SU-DHL-6 (cell line): Measurements from ENCODE around the gene PRIMPOL.

ENCODE experiments used
- H2AFZ ChIP-seq: fragments of 200-600 bp; sonication (generic); 2 replicates; pipeline ENCODE4 v1.6.1; 2014; ENCODE audit warnings: low read depth, mild to moderate bottlenecking, moderate library complexity, mixed read lengths, antibody characterized with exemption, low read length; ENCODE audit not compliant: severe bottlenecking
- H3F3A ChIP-seq: fragments of 200-600 bp; shearing (Covaris generic); 2 replicates; pipeline ENCODE4 v1.6.0; 2016; ENCODE audit warnings: antibody characterized with exemption, mild to moderate bottlenecking; ENCODE audit not compliant: insufficient read depth
- H3K27ac ChIP-seq: fragments of 200-600 bp; sonication (generic); 2 replicates; pipeline ENCODE4 v1.5.1; 2016; ENCODE audit warnings: low read depth, mild to moderate bottlenecking, low read length, moderate library complexity, mixed read lengths
- H3K27me3 ChIP-seq: fragments of 200-600 bp; sonication (generic), shearing (Covaris generic); 2 replicates; pipeline ENCODE4 v1.6.0; 2014; ENCODE audit warnings: mild to moderate bottlenecking, low read length
- H3K36me3 ChIP-seq: fragments of 200-600 bp; sonication (generic); 2 replicates; pipeline ENCODE4 v1.6.1; 2014; ENCODE audit warnings: mild to moderate bottlenecking, low read length, mixed read lengths
- H3K4me2 ChIP-seq: fragments of 300-600, 200-600 bp; shearing (Covaris generic), sonication (generic); 2 replicates; pipeline ENCODE4 v1.6.0; 2014; ENCODE audit warnings: low read length, low read depth, mild to moderate bottlenecking; ENCODE audit not compliant: poor library complexity, severe bottlenecking
- H3K4me3 ChIP-seq: fragments of 200-600 bp; sonication (generic); 2 replicates; pipeline ENCODE4 v1.5.1; 2014; ENCODE audit warnings: antibody characterized with exemption, low read length, mild to moderate bottlenecking, mixed read lengths; ENCODE audit not compliant: insufficient read depth, poor library complexity, severe bottlenecking
- H3K79me2 ChIP-seq: fragments of 200-600 bp; sonication (generic); 2 replicates; pipeline ENCODE4 v1.6.1; 2014; ENCODE audit warnings: mild to moderate bottlenecking, low read length, moderate library complexity; ENCODE audit not compliant: insufficient read depth
- H3K9ac ChIP-seq: fragments of 200-600 bp; sonication (generic); 2 replicates; pipeline ENCODE4 v1.7.0; 2014; ENCODE audit warnings: mild to moderate bottlenecking, low read length
- H3K9me2 ChIP-seq: fragments of 200-600 bp; sonication (generic); replicated peaks from 2 replicates; pipeline ENCODE4 v1.6.1; 2014; ENCODE audit warnings: low read length; ENCODE audit not compliant: insufficient read depth
- H3K9me3 ChIP-seq: fragments of 200-600 bp; sonication (generic); 2 replicates; pipeline ENCODE4 v1.6.1; 2014; ENCODE audit warnings: low read length, mixed read lengths; ENCODE audit not compliant: insufficient read depth
- H4K20me1 ChIP-seq: fragments of 200-600 bp; sonication (generic); 2 replicates; pipeline ENCODE4 v1.6.1; 2014; ENCODE audit warnings: low read depth, mild to moderate bottlenecking, antibody characterized with exemption, low read length, moderate library complexity, mixed read lengths
- CTCF ChIP-seq: fragments of 200-600 bp; sonication (generic); IDR thresholded peaks from one replicate; pipeline ENCODE4 v1.5.1; 2017; ENCODE audit warnings: antibody characterized with exemption, mild to moderate bottlenecking, low read length, moderate library complexity; ENCODE audit not compliant: insufficient read depth, poor library complexity, severe bottlenecking
- EZH2phosphoT487 ChIP-seq: fragments of 200-600 bp; sonication (generic), shearing (Covaris generic); conservative IDR thresholded peaks from 2 replicates; pipeline ENCODE4 v1.6.1; 2018; ENCODE audit warnings: mild to moderate bottlenecking, antibody characterized with exemption, low read length, moderate library complexity, mixed read lengths

Gene PRIMPOL

GRCh38 chr4:184699941-184700340 lies 50.4 kb downstream of the PRIMPOL start:
- Histone ChIP-seq H2AFZ (no peak overlapping the region), H3K79me2 (peaks cover under 1% of the 10 kb centered on the region; the same call in 1 of the 2 replicates), H3K27ac (no peak overlapping the region), H3K9me2 (no peaks in the 10 kb centered on the region), H3K4me2 (no peak overlapping the region), H3K9ac (no peak overlapping the region), H3K9me3 (no peaks in the 10 kb centered on the region), H3K36me3 (peaks cover 45% of the 10 kb centered on the region; the same call in 1 of the 2 replicates), H3K27me3 (no peaks in the 10 kb centered on the region), H3F3A (no peaks in the 10 kb centered on the region), H4K20me1 (no peaks in the 10 kb centered on the region), H3K4me3 (no peak overlapping the region)
- TF ChIP-seq CTCF (no peak), EZH2phosphoT487 (no peak)

GRCh38 chr4:184702114-184702513 lies 52.6 kb downstream of the PRIMPOL start:
- no peak overlapping the region for H3K4me3 ChIP-seq
- H3K9ac ChIP-seq: no peak overlapping the region
- H3K9me2 ChIP-seq: no peaks in the 10 kb centered on the region
- no peaks in the 10 kb centered on the region for H4K20me1 ChIP-seq
- H3K27ac ChIP-seq: no peak overlapping the region
- H3K27me3 ChIP-seq: no peaks in the 10 kb centered on the region
- H3K4me2 ChIP-seq: no peak overlapping the region
- H3F3A ChIP-seq: no peaks in the 10 kb centered on the region
- H2AFZ ChIP-seq: no peak overlapping the region
- peaks cover 8% of the 10 kb centered on the region; the same call in 1 of the 2 replicates for H3K79me2 ChIP-seq
- TF ChIP-seq EZH2phosphoT487 (no peak), CTCF (no peak)
- H3K9me3 ChIP-seq: no peaks in the 10 kb centered on the region
- peaks cover 44% of the 10 kb centered on the region for H3K36me3 ChIP-seq

GRCh38 chr4:184705692-184706091 lies 56.2 kb downstream of the PRIMPOL start:
- Histone ChIP-seq H3K36me3 (peaks cover 59% of the 10 kb centered on the region), H3K9me2 (no peaks in the 10 kb centered on the region), H3K4me2 (no peak overlapping the region), H3K4me3 (no peak overlapping the region), H3K27me3 (no peaks in the 10 kb centered on the region), H3K79me2 (peaks cover 8% of the 10 kb centered on the region; the same call in 1 of the 2 replicates), H4K20me1 (no peaks in the 10 kb centered on the region), H2AFZ (no peak overlapping the region), H3F3A (no peaks in the 10 kb centered on the region), H3K9ac (no peak overlapping the region), H3K27ac (no peak overlapping the region), H3K9me3 (no peaks in the 10 kb centered on the region)
- TF ChIP-seq EZH2phosphoT487 (no peak), CTCF (no peak)
